ENCODE data around the gene FOXN3. TPM values are rescaled to one million over a fixed set of nuclear protein-coding genes. Genes with fewer than 3 reads are reported as not detected.

The FOXN3 gene
- total and polyA plus RNA-seq, 10 of the 15 experiments (the other 5 are each of a cell fraction or from before 2014, with no cell fraction given) = 4.5 to 68.9 (median 29.7) TPM

- TF ChIP-seq USF1 (IDR thresholded peaks at IDR 0.05; ENCODE audit: borderline replicate concordance, extremely low read length, insufficient read depth, low read depth, low read length) = peak; percentile 77
- no peak for TF ChIP-seq CHD1 (IDR thresholded peaks at IDR 0.05; ENCODE audit: low read depth, low read length)
- TF ChIP-seq ESRRA (IDR thresholded peaks at IDR 0.05; ENCODE audit: low read length) = no peak
- TF ChIP-seq ZNF274 (IDR thresholded peaks at IDR 0.05; ENCODE audit: insufficient read depth, insufficient read length) = no peak
- TF ChIP-seq FOS (IDR thresholded peaks at IDR 0.05; ENCODE audit: borderline replicate concordance, extremely low read depth, insufficient read length) = no peak
- no peak for TF ChIP-seq POLR2A (IDR thresholded peaks at IDR 0.05; ENCODE audit: low read depth, low read length)
- TF ChIP-seq TAF1 (IDR thresholded peaks at IDR 0.05; ENCODE audit: borderline replicate concordance, low read depth, low read length) = no peak
- no peak for TF ChIP-seq KLF5 (IDR thresholded peaks at IDR 0.05; ENCODE audit: partially characterized antibody)
- no peak for TF ChIP-seq NFIC (IDR thresholded peaks at IDR 0.05; ENCODE audit: low read depth, low read length)
- no peak for TF ChIP-seq TBL1XR1 (IDR thresholded peaks at IDR 0.05; ENCODE audit: low read depth, low read length)
- TF ChIP-seq CUX1 (IDR thresholded peaks at IDR 0.05; ENCODE audit: insufficient replicate concordance, low read depth, low read length) = no peak
- no peak for TF ChIP-seq JUND (IDR thresholded peaks at IDR 0.05; ENCODE audit: low read depth, low read length)
- TF ChIP-seq JUNB (IDR thresholded peaks at IDR 0.05) = no peak
- no peak for TF ChIP-seq E4F1 (IDR thresholded peaks at IDR 0.05; ENCODE audit: borderline replicate concordance, partially characterized antibody)
- TF ChIP-seq ASH2L (IDR thresholded peaks at IDR 0.05; ENCODE audit: borderline replicate concordance, low read depth) = no peak
- TF ChIP-seq CEBPZ (IDR thresholded peaks at IDR 0.05; ENCODE audit: low read depth, low read length) = no peak
- no peak; the same call in 1 of the 2 replicates for TF ChIP-seq GATAD2B (conservative IDR thresholded peaks at IDR 0.05; ENCODE audit: low read depth)
- peak; percentile 90 for TF ChIP-seq BMI1 (IDR thresholded peaks at IDR 0.05; ENCODE audit: borderline replicate concordance)
Observed at GRCh38 chr14:89270439-89271227, 146.4 kb downstream of the FOXN3 start (continued).
